ENCODE measurements around the gene NR2F1-AS1. TPM values are rescaled to one million over a fixed set of nuclear protein-coding genes. Genes with fewer than 3 reads are reported as not detected.
"Not testable (repeated sequence)": the region's sequence is repeated elsewhere in the genome, so short reads cannot be mapped to it uniquely, and the experiment has no call there.

NR2F1-AS1 gene
- total RNA-seq, 1 experiment from 2014 or later: 1.5 TPM

- no peak for TF ChIP-seq CDX4 (CRISPR knock-in tag; IDR thresholded peaks at IDR 0.05; ENCODE audit: borderline replicate concordance)
These were observed 118.1 kb downstream of the NR2F1-AS1 start (continued) for GRCh38 chr5:93462916-93463315.

- no peak for TF ChIP-seq E2F1 (CRISPR knock-in tag; IDR thresholded peaks at IDR 0.05)
- DNase-seq (ENCODE audit: low spot score): no peak
- Mint-ChIP-seq H3K4me3 (no peak overlapping the region), H3K4me1 (peaks cover 11% of the 10 kb centered on the region), H3K36me3 (peaks cover 54% of the 10 kb centered on the region), H3K27ac (no peak overlapping the region), H3K27me3 (ENCODE audit: low read depth) (peaks cover 9% of the 10 kb centered on the region), H3K9me3 (peaks cover 68% of the 10 kb centered on the region)
- CTCF ChIA-PET: no interaction called here
- POLR2A ChIA-PET: no interaction called here
- no peak for ATAC-seq
These were observed 119.3 kb downstream of the NR2F1-AS1 start for GRCh38 chr5:93461756-93462155.

GRCh38 chr5:93460286-93460685 lies 120.7 kb downstream of the NR2F1-AS1 start:
- ChIA-PET CTCF (no interaction called here), POLR2A (no interaction called here)
- no peak for TF ChIP-seq CBFB (CRISPR knock-in tag; IDR thresholded peaks at IDR 0.05; ENCODE audit: low read depth)
- no peak for TF ChIP-seq ZNF263 (CRISPR knock-in tag; IDR thresholded peaks at IDR 0.05; ENCODE audit: low read depth)
- TF ChIP-seq MYBL2 (CRISPR knock-in tag; IDR thresholded peaks at IDR 0.05): no peak
- TF ChIP-seq RORB (CRISPR knock-in tag; IDR thresholded peaks at IDR 0.05): no peak
- TF ChIP-seq ZNF396 (CRISPR knock-in tag; IDR thresholded peaks at IDR 0.05; ENCODE audit: borderline replicate concordance): no peak
- TF ChIP-seq FOXP4 (CRISPR knock-in tag; IDR thresholded peaks at IDR 0.05): no peak
- no peak for TF ChIP-seq CTCF (IDR thresholded peaks at IDR 0.05)
- TF ChIP-seq HMGA2 (CRISPR knock-in tag; IDR thresholded peaks at IDR 0.05): no peak
- no peak for TF ChIP-seq PRDM15 (CRISPR knock-in tag; IDR thresholded peaks at IDR 0.05)
- no peak for TF ChIP-seq ZNF425 (CRISPR knock-in tag; conservative IDR thresholded peaks at IDR 0.05)
- TF ChIP-seq ATF2 (CRISPR knock-in tag; IDR thresholded peaks at IDR 0.05; ENCODE audit: borderline replicate concordance, low read depth): no peak
- no peak for TF ChIP-seq NR1H2 (CRISPR knock-in tag; IDR thresholded peaks at IDR 0.05)
- TF ChIP-seq ESRRA (CRISPR knock-in tag; IDR thresholded peaks at IDR 0.05; ENCODE audit: borderline replicate concordance): no peak
- TF ChIP-seq TEAD1 (CRISPR knock-in tag; IDR thresholded peaks at IDR 0.05): no peak
- no peak overlapping the region for H3K27ac Mint-ChIP-seq
- H3K4me3 Mint-ChIP-seq: no peak overlapping the region
- peaks cover 48% of the 10 kb centered on the region for H3K36me3 Mint-ChIP-seq
- peaks cover 9% of the 10 kb centered on the region for H3K27me3 Mint-ChIP-seq (ENCODE audit: low read depth)
- no peak for DNase-seq (ENCODE audit: low spot score)
- no peak for ATAC-seq
- peaks cover 14% of the 10 kb centered on the region for H3K4me1 Mint-ChIP-seq
- H3K9me3 Mint-ChIP-seq: peaks cover 55% of the 10 kb centered on the region

- H3K4me3 Mint-ChIP-seq; ATAC-seq; DNase-seq (ENCODE audit: low spot score); H3K27me3 Mint-ChIP-seq (ENCODE audit: low read depth); H3K27ac Mint-ChIP-seq; POLR2A ChIA-PET; CTCF ChIA-PET: not testable (repeated sequence)
- Mint-ChIP-seq H3K36me3 (peaks cover 17% of the 10 kb centered on the region), H3K4me1 (peaks cover 21% of the 10 kb centered on the region), H3K9me3 (peaks cover 23% of the 10 kb centered on the region)
These were observed 124.2 kb downstream of the NR2F1-AS1 start for GRCh38 chr5:93456796-93457195.
